HCT116 (cell line): ENCODE measurements around the gene FGD5. TPM values are rescaled to one million over a fixed set of nuclear protein-coding genes. Genes with fewer than 3 reads are reported as not detected.

Experiments used
- ATAC-seq: fragments of 200-7000 bp; cut with Tn5 transposase; 2 replicates; pipeline ENCODE4 v1.9.1; 2020; ENCODE audit warnings: mild to moderate bottlenecking, moderate library complexity
- BruUV-seq: library from RNA; stranded (reverse); fragments of 400-500 nt; replicated peaks from 2 replicates; lab custom pipeline; 2021; lab: Mats Ljungman, UMichigan
- CTCF ChIA-PET: fragments of 300-600 bp; sonication (Branson Sonifier 250); formaldehyde crosslinking; loops from one replicate; lab custom pipeline; 2021; ENCODE audit warnings: antibody characterized with exemption; lab: Charles Lee
- POLR2A ChIA-PET: fragments of 300-600, 350-600 bp; sonication (Branson Sonifier 250); formaldehyde crosslinking; loops from one replicate; lab custom pipeline; 2021; ENCODE audit warnings: antibody characterized with exemption; lab: Charles Lee
- RAD21 ChIA-PET, 2 experiments: fragments of 300-600 bp; sonication (Branson Sonifier 250); formaldehyde crosslinking; loops; one replicate each; lab custom pipeline; 2023; ENCODE audit warnings: low total read pairs in 2 of 2; ENCODE audit not compliant: uncharacterized antibody in 2 of 2, unreplicated experiment in 2 of 2, low non-redundant PET in 1 of 2; lab: Charles Lee
- DNase-seq: peaks from one replicate; pipeline ENCODE4 v3.0.0-alpha.2; 2010; ENCODE audit warnings: low read depth, low spot score
- H2AFZ ChIP-seq: fragments of 200-600 bp; shearing (Covaris generic), sonication (generic); 2 replicates; pipeline ENCODE4 v1.6.1; 2017; ENCODE audit warnings: low read depth, mixed run types, mixed read lengths, antibody characterized with exemption, low read length; ENCODE audit not compliant: poor library complexity, severe bottlenecking
- H3K27ac ChIP-seq: 2 replicates; pipeline ENCODE4 v1.5.1; 2012; ENCODE audit warnings: low read depth, low read length
- H3K27me3 ChIP-seq: fragments of 200-600 bp; sonication (generic); 2 replicates; pipeline ENCODE4 v1.6.1; 2016; ENCODE audit warnings: mixed run types, low read length, mixed read lengths; ENCODE audit not compliant: insufficient read depth
- H3K36me3 ChIP-seq, 2 experiments: fragments of 200-500 bp in 1 of 2; fragments of 200-600 bp in 1 of 2; sonication (Bioruptor generic) in 1 of 2; sonication (generic) in 1 of 2; 2 replicates each; pipeline versions ENCODE4 v1.5.1 to v1.6.1; 2014 to 2016; ENCODE audit warnings: low read length in 2 of 2, inconsistent platforms in 1 of 2, mixed read lengths in 1 of 2, mixed run types in 1 of 2; ENCODE audit not compliant: insufficient read depth in 2 of 2, control insufficient read depth in 1 of 2
- H3K4me1 ChIP-seq, 2 experiments: fragments of 200-600 bp in 1 of 2; sonication (generic) in 1 of 2; 2 replicates each; pipeline versions ENCODE4 v1.5.1 to v1.6.1; 2012 to 2017; ENCODE audit warnings: low read length in 2 of 2, inconsistent platforms in 1 of 2, mild to moderate bottlenecking in 1 of 2, mixed read lengths in 1 of 2, mixed run types in 1 of 2, moderate library complexity in 1 of 2; ENCODE audit not compliant: insufficient read depth in 2 of 2, control insufficient read depth in 1 of 2
- H3K4me2 ChIP-seq: fragments of 200-600 bp; sonication (generic); 2 replicates; pipeline ENCODE4 v1.6.1; 2017; ENCODE audit warnings: mixed run types, low read length, mixed read lengths
- H3K4me3 ChIP-seq, 2 experiments: fragments of 200-600 bp in 1 of 2; sonication (generic) in 1 of 2; replicated peaks in 1 of 2; 2 replicates each; pipeline ENCODE4 v1.5.1; 2011 to 2016; ENCODE audit warnings: low read length in 2 of 2, control low read depth in 1 of 2, low read depth in 1 of 2, mild to moderate bottlenecking in 1 of 2, mixed read lengths in 1 of 2, mixed run types in 1 of 2
- H3K79me2 ChIP-seq: fragments of 200-600 bp; sonication (generic); 2 replicates; pipeline ENCODE4 v1.6.1; 2017; ENCODE audit warnings: mild to moderate bottlenecking, mixed run types, low read length, moderate library complexity, mixed read lengths; ENCODE audit not compliant: insufficient read depth
- H3K9ac ChIP-seq: fragments of 200-600 bp; sonication (generic); 2 replicates; pipeline ENCODE4 v1.6.1; 2016; ENCODE audit warnings: low read length, mixed read lengths
- H3K9me2 ChIP-seq: fragments of 200-600 bp; sonication (generic), shearing (Covaris generic); 2 replicates; pipeline ENCODE4 v1.6.1; 2017; ENCODE audit warnings: mixed run types, mild to moderate bottlenecking, moderate library complexity; ENCODE audit not compliant: insufficient read depth
- H3K9me3 ChIP-seq, 2 experiments: fragments of 200-500 bp in 1 of 2; fragments of 200-600 bp in 1 of 2; sonication (Bioruptor generic) in 1 of 2; sonication (generic) in 1 of 2; 2 replicates each; pipeline ENCODE4 v1.6.1; 2014 to 2017; ENCODE audit warnings: low read length in 2 of 2, mixed read lengths in 2 of 2, inconsistent platforms in 1 of 2, low read depth in 1 of 2, mild to moderate bottlenecking in 1 of 2, mixed run types in 1 of 2, moderate library complexity in 1 of 2; ENCODE audit not compliant: control insufficient read depth in 1 of 2, insufficient read depth in 1 of 2
- H4K20me1 ChIP-seq: fragments of 200-600 bp; sonication (generic), shearing (Covaris generic); 2 replicates; pipeline ENCODE4 v1.6.1; 2017; ENCODE audit warnings: mixed run types, mild to moderate bottlenecking, moderate library complexity; ENCODE audit not compliant: insufficient read depth
- ATF3 ChIP-seq: IDR thresholded peaks from 2 replicates; pipeline ENCODE4 v1.6.1; 2012
- CBX3 ChIP-seq: IDR thresholded peaks from 2 replicates; pipeline ENCODE4 v1.6.1; 2012; ENCODE audit warnings: low read depth
- ELF1 ChIP-seq: IDR thresholded peaks from 2 replicates; pipeline ENCODE4 v1.6.1; 2012; ENCODE audit warnings: low read depth, borderline replicate concordance
- FOSL1 ChIP-seq: IDR thresholded peaks from 2 replicates; pipeline ENCODE4 v1.6.1; 2012; ENCODE audit warnings: low read depth
- JUND ChIP-seq: IDR thresholded peaks from 2 replicates; pipeline ENCODE4 v1.6.1; 2012
- MAX ChIP-seq: IDR thresholded peaks from 2 replicates; pipeline ENCODE4 v1.6.1; 2012
- POLR2A ChIP-seq: IDR thresholded peaks from 2 replicates; pipeline ENCODE4 v1.7.0; 2011; ENCODE audit warnings: borderline replicate concordance; ENCODE audit not compliant: insufficient read depth, insufficient read length; ENCODE audit errors: extremely low read depth
- RAD21 ChIP-seq: IDR thresholded peaks from 2 replicates; pipeline ENCODE4 v1.6.1; 2012; ENCODE audit warnings: low read depth, mild to moderate bottlenecking
- SIN3A ChIP-seq: IDR thresholded peaks from 2 replicates; pipeline ENCODE4 v1.6.1; 2012; ENCODE audit warnings: low read depth
- TCF7L2 ChIP-seq: IDR thresholded peaks from 2 replicates; pipeline ENCODE4 v1.7.0; 2011; ENCODE audit warnings: borderline replicate concordance, inconsistent platforms; ENCODE audit not compliant: insufficient read depth, insufficient read length; ENCODE audit errors: extremely low read depth
- YY1 ChIP-seq: IDR thresholded peaks from 2 replicates; pipeline ENCODE4 v1.6.1; 2011; ENCODE audit warnings: low read length, low read depth, moderate library complexity, mild to moderate bottlenecking; ENCODE audit not compliant: insufficient replicate concordance; ENCODE audit errors: extremely low read depth
- ZNF274 ChIP-seq: fragments of 200-500 bp; sonication (Bioruptor generic); IDR thresholded peaks from 2 replicates; pipeline ENCODE4 v1.6.1; 2014; ENCODE audit warnings: mild to moderate bottlenecking, low read depth, low read length, inconsistent platforms
- intact Hi-C: fragments of 100-400 bp; cut with micrococcal nuclease; formaldehyde crosslinking; loops from 2 replicates; pipeline ENCODE4 v1.10.0; 2022
- total RNA-seq: library from RNA; stranded (reverse); gene quantifications from one replicate; pipeline ENCODE4 v1.2.1, GENCODE V29; 2021; ENCODE audit not compliant: unreplicated experiment
- TF ChIP-seq, protein P1 (sequence below): IDR thresholded peaks from 2 replicates; pipeline ENCODE4 v1.6.1; 2012; ENCODE audit warnings: low read depth

FGD5 gene
- total RNA-seq, 1 experiment from 2014 or later: 0.22 TPM

- TF ChIP-seq, protein P1, sequence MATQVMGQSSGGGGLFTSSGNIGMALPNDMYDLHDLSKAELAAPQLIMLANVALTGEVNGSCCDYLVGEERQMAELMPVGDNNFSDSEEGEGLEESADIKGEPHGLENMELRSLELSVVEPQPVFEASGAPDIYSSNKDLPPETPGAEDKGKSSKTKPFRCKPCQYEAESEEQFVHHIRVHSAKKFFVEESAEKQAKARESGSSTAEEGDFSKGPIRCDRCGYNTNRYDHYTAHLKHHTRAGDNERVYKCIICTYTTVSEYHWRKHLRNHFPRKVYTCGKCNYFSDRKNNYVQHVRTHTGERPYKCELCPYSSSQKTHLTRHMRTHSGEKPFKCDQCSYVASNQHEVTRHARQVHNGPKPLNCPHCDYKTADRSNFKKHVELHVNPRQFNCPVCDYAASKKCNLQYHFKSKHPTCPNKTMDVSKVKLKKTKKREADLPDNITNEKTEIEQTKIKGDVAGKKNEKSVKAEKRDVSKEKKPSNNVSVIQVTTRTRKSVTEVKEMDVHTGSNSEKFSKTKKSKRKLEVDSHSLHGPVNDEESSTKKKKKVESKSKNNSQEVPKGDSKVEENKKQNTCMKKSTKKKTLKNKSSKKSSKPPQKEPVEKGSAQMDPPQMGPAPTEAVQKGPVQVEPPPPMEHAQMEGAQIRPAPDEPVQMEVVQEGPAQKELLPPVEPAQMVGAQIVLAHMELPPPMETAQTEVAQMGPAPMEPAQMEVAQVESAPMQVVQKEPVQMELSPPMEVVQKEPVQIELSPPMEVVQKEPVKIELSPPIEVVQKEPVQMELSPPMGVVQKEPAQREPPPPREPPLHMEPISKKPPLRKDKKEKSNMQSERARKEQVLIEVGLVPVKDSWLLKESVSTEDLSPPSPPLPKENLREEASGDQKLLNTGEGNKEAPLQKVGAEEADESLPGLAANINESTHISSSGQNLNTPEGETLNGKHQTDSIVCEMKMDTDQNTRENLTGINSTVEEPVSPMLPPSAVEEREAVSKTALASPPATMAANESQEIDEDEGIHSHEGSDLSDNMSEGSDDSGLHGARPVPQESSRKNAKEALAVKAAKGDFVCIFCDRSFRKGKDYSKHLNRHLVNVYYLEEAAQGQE: no peak
- TF ChIP-seq JUND (no peak), TCF7L2 (no peak), POLR2A (no peak)
Observed at GRCh38 chr3:14783480-14784086, 35.2 kb upstream of the FGD5 start (continued).

DNA sequence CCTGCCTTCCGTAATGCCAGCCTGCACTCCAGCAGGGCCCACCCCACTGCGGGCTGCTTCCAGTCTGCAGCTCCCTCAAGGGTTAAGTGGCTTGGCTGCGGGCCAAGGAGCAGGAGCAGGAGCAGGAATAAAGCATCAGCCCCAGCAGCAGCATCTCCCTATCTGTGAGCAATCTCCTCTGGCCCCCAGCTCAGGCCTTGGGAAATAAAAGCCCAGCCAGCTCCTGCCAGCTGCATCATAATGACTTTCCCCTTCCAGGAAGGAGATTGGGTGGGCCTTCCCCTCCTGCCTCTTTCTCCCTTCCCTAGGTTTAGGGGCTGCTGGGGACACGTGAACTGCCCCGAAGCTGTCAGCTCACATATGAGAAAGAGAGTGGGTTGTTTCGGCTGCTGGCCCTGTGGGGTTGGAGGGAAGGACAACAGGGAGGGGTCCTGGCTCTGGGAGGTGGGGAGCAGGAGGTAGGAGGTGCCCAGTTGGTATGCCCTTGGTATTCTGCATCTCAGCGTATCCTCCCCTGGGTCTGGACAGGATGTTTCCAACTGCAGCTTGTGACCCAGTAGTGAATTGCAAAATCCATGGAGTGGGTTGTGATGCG lies 34.6 kb upstream of the FGD5 start:
- Histone ChIP-seq H3K36me3 (no peaks in the 10 kb centered on the region), H4K20me1 (no peaks in the 10 kb centered on the region), H3K27me3 (no peaks in the 10 kb centered on the region), H3K27ac (no peak overlapping the region), H3K79me2 (no peaks in the 10 kb centered on the region), H3K9me3 (no peaks in the 10 kb centered on the region), H3K4me1 (no peaks in the 10 kb centered on the region), H3K9me2 (no peaks in the 10 kb centered on the region), H3K4me3 (no peak overlapping the region), H2AFZ (no peak overlapping the region), H3K9ac (no peak overlapping the region), H3K4me2 (no peak overlapping the region)
- ChIA-PET CTCF (no interaction called here), RAD21 (no interaction called here), POLR2A (no interaction called here)
- DNase-seq (no peak), ATAC-seq (no peak)
- intact Hi-C loops: loop anchor here (5.0 kb wide), 1 partner anchor 277 kb away; no protein-coding TSS in a partner anchor
- no TSS peak for BruUV-seq
- TF ChIP-seq RAD21: no peak
- TF ChIP-seq ATF3: no peak
- TF ChIP-seq MAX: no peak
- no peak for TF ChIP-seq CBX3
- TF ChIP-seq, protein P1: no peak
- no peak for TF ChIP-seq FOSL1
- TF ChIP-seq TCF7L2: no peak
- no peak for TF ChIP-seq YY1
- no peak for TF ChIP-seq SIN3A
- TF ChIP-seq POLR2A: no peak
- TF ChIP-seq ELF1: no peak
- no peak for TF ChIP-seq ZNF274
